ENCODE results near the gene RPS6KB2.

Gene RPS6KB2

DNA sequence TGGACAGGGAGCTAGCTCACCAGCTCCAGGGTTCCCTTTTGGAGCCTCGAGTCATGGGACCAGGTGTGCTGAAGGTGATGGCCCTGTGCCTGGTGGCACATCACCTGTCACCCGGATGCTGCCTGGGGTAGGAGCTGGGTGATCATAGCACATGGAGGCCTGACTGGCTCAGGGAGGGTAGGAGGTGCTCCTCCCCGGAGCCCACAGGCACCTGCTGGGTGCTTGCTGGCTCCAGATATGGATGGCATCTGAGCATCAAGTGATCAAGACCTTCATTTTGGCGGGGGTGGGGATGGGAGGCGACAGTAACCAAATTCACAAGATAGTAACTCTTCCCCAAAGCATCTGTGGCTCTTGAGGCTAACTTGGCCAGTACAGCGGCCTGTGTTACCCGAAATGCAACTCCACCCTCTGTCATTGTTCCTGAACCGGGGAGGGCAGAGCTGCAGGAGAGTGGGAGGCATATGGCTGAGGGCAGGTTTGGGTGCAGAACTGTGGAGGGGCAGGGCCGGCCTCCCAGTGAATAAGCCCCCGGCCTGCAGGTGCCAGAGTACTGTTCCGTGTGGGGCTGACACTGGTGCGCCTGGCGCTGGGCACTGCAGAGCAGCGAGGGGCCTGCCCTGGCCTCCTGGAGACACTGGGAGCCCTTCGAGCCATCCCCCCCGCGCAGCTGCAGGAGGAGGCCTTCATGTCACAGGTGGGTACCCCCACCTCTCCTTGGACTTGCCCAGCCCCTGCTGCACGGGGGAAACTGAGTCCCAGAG, 19.7 kb upstream of the RPS6KB2 start:
- DNase-seq = no peak
- in situ Hi-C loops (cut with HindIII; ENCODE audit: low pct_ligation_motif_present, low pct_unique_long_range_greater_than_20kb, low sequenced_read_pairs) = no loop called here

DNA sequence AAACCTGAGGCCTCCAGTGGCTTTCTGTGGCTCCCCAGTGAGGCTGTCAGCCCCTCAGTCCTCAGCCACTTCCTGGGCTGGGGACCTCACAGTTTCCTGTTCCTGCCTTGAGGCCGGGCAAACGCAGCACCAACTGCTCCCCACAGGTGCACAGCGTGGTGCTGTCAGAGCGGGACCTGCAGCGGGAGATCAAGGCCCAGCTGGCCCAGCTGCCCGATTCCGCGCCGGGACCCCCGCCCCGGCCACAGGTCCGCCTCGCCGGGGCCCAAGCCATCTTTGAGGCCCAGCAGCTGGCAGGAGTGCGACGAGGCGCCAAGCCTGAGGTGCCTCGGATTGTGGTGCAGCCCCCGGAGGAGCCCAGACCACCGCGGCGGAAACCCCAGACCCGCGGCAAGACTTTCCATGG, 19.0 kb upstream of the RPS6KB2 start:
- in situ Hi-C loops (cut with HindIII; ENCODE audit: low pct_ligation_motif_present, low pct_unique_long_range_greater_than_20kb, low sequenced_read_pairs) = no loop called here

GRCh38 chr11:67409781-67410368, 18.4 kb upstream of the RPS6KB2 start:
- DNase-seq = no peak
- in situ Hi-C loops (cut with HindIII; ENCODE audit: low pct_ligation_motif_present, low pct_unique_long_range_greater_than_20kb, low sequenced_read_pairs) = no loop called here

More for the DNA sequence above, 19.0 kb upstream of the RPS6KB2 start:
- DNase-seq = no peak

- no peak for DNase-seq
- in situ Hi-C loops (cut with HindIII; ENCODE audit: low pct_ligation_motif_present, low pct_unique_long_range_greater_than_20kb, low sequenced_read_pairs) = no loop called here
Measured at GRCh38 chr11:67410369-67410831, 17.9 kb upstream of the RPS6KB2 start.

- in situ Hi-C loops (cut with HindIII; ENCODE audit: low pct_ligation_motif_present, low pct_unique_long_range_greater_than_20kb, low sequenced_read_pairs) = no loop called here
Measured at GRCh38 chr11:67410984-67411784, 17.1 kb upstream of the RPS6KB2 start.

DNA sequence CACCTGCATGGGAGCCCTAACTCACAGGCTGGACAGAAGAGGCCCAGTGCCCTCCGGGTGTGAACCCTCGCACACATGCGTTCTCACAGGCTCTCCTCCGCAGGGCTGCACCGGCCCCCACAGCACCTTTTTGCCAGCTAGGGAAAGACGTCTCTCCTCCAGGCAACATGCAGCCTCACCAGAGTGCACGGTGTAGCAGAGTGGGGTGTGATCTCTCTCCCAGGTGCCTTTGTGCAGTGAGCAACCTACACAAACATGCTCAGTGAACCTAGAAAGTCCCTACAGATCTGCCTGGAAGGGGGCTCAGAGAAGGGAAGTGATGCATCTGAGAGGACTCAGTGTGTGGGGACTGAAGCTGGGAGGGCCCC, 16.5 kb upstream of the RPS6KB2 start:
- DNase-seq = no peak
- in situ Hi-C loops (cut with HindIII; ENCODE audit: low pct_ligation_motif_present, low pct_unique_long_range_greater_than_20kb, low sequenced_read_pairs) = no loop called here

More at GRCh38 chr11:67410984-67411784, 17.1 kb upstream of the RPS6KB2 start:
- DNase-seq = no peak

DNA sequence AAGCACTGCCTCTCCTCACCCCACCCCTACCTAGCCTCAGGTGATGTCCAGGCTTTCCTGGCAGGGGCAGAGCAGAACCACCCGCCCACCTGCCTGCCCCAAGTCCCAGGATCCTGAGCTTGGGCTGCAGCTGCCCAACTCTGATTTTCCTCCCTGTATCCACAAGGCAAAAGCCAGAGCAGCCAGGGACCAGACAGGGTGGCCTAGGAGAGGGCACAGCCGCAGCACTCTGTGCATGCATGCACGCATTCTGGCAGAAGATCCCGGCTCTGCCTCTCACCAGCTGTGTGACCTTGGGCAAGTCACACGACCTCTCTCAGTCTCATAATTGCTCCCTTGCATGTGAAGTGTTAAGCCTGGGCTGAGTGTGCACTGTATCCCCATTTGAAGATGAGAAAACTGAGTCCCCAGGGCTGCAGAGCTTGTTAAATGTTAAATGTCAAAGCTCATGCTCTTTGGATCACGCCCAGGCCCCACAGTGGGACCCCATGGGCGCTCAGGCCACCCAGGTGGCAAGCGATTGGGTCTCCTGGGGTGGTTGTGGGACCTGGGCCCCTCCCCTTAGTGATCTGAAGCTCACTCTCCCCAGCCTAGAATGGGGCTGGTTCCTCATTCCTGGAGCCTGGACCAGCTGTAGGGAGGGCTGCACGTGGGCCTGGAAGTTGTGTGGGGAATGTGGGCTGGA, 15.7 kb upstream of the RPS6KB2 start:
- in situ Hi-C loops (cut with HindIII; ENCODE audit: low pct_ligation_motif_present, low pct_unique_long_range_greater_than_20kb, low sequenced_read_pairs) = no loop called here
- no peak for DNase-seq

- in situ Hi-C loops (cut with HindIII; ENCODE audit: low pct_ligation_motif_present, low pct_unique_long_range_greater_than_20kb, low sequenced_read_pairs) = no loop called here
- no peak for DNase-seq
Measured at GRCh38 chr11:67413266-67413849, 14.9 kb upstream of the RPS6KB2 start.

DNA sequence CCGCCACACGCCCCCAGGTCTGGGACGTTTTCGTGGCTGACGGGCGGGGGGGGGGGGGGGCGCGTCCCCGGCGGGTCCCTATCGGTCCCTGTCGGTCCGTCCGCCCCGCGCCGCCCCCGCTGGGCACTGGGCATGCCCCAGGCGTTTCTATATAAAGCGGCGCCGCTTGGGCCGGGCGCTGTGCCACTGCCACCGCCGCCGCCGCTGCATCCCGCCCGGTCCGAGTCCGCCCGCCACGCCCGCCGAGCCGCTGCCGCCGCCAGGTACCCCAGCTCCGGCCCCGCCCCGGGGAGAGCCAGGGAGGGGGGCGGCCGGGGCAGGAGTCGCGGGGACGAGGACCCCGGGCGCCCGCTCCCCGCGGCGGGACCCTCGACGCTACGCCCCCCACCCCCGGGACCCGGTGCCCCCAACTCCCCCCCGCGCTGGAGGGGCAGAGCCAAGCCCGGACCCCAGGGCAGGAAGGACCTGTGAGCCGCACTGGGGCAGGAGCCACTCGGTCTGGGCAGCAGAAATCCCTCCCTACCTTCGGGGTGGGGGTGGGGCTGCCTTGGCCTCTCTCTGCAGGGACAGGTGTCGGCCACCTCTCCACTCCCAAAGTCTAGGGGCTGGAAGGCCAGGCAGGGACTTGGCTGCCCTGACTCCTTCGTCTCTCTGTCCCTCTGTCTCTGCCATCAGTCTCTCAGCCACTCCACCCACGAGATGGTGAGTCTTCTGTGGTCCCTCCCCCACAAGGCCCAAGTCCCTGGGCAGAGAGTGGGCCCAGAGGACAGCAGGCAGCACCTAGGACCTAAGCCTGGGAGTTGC, 12.6 kb upstream of the RPS6KB2 start, which contains the start of gene CARNS1:
CARNS1 (plus strand) TSS at position 178 of the 804 bp plus-strand sequence; CDS start at position 700, 522 bp downstream.
- DNase-seq = no peak
- in situ Hi-C loops (cut with HindIII; ENCODE audit: low pct_ligation_motif_present, low pct_unique_long_range_greater_than_20kb, low sequenced_read_pairs) = no loop called here

DNA sequence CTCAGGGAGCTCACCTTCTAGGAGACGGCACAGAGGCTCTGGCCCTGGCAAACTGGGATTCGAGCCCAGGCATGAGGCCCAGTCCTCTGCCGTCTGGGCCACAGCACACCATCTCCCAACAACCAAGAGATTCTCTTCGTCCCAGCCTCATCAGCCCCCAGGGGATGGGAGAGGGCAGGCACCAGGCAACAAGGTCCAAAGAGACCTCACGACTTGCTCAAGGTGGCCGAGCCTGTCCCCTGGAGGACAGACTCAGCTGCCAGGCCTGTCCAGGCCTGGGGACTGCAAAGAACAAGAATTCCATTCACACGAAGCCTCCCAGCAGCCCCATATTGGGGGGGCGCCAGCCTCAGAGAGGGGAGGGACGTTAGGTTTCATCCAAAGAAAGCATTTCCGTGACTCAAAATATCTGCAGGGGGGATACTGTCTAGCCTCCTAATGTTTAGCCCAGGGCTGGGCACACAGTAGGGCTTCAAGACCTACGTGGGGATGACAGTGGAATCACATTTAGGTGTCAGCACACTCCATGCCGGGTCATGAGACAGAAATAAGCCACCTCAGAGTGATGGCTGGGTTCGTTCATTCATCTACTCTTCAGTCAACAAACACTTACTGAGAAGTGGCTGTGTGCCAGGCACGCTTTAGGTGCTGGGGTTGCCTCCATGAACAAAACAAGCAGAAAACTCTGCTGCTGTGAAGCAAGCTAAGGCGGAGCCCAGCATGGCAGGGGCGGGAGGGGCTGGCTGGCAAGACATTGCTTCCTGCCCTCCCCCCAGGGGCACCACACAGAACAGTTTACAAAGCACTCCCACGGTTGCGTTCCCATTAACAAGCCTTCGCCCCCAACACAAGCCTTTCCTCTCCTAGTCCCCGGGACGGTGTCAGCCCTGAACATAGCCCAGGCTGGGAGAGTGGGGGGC, 11.6 kb upstream of the RPS6KB2 start:
- in situ Hi-C loops (cut with HindIII; ENCODE audit: low pct_ligation_motif_present, low pct_unique_long_range_greater_than_20kb, low sequenced_read_pairs) = no loop called here
- DNase-seq = no peak

- DNase-seq = no peak
- in situ Hi-C loops (cut with HindIII; ENCODE audit: low pct_ligation_motif_present, low pct_unique_long_range_greater_than_20kb, low sequenced_read_pairs) = no loop called here
Measured at GRCh38 chr11:67417425-67417824, 10.9 kb upstream of the RPS6KB2 start.

GRCh38 chr11:67418476-67419281, 9.6 kb upstream of the RPS6KB2 start:
- no peak for DNase-seq
- in situ Hi-C loops (cut with HindIII; ENCODE audit: low pct_ligation_motif_present, low pct_unique_long_range_greater_than_20kb, low sequenced_read_pairs) = no loop called here

DNA sequence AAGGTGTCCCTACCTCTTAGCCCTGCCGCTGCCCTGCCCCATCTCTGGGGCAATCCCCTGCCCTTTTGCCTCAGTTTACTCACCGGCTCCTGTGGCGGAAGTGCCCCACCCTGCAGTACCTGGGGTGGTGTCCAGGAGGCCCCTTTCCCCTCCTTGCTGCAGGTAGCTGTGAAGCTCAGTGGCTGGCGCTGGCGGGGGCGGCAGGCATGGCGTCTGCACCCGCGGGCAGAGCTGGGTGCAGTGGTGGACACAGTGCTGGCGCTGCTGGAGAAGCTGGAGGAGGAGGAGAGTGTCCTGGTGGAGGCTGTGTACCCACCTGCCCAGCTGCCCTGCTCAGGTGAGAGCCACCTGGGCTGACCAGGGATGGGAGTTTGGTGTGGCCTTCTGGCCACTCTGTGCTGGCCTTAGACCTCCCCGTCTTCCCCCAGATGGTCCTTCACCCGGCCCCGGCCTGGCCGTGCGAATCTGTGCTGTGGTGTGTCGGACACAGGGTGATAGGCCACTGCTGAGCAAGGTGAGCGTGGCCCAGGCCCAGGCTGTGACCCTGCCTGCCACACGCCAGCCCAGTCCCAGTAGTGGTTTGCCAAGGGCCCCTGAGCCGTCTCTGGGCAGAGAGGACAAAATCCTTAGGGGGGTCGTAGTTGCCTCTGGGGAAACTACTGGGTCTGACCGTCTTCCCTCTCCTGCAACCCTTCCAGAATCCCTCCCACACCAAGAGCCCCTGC, 8.8 kb upstream of the RPS6KB2 start:
- DNase-seq = no peak
- in situ Hi-C loops (cut with HindIII; ENCODE audit: low pct_ligation_motif_present, low pct_unique_long_range_greater_than_20kb, low sequenced_read_pairs) = no loop called here

- DNase-seq = no peak
- in situ Hi-C loops (cut with HindIII; ENCODE audit: low pct_ligation_motif_present, low pct_unique_long_range_greater_than_20kb, low sequenced_read_pairs) = no loop called here
Measured at GRCh38 chr11:67420147-67420645, 8.1 kb upstream of the RPS6KB2 start.

Measured in ACHN (cell line).